Loucy (cell line): Measurements from ENCODE around the gene HPSE.

ENCODE experiments used
- H2AFZ ChIP-seq: fragments of 200-600 bp; sonication (generic); 2 replicates; pipeline ENCODE4 v1.6.0; 2016; ENCODE audit warnings: antibody characterized with exemption, mild to moderate bottlenecking, low read length, moderate library complexity
- H3F3A ChIP-seq: fragments of 200-600 bp; 2 replicates; pipeline ENCODE4 v1.6.0; 2016; ENCODE audit warnings: antibody characterized with exemption, low read depth, mild to moderate bottlenecking
- H3K27me3 ChIP-seq: fragments of 200-600 bp; sonication (generic); 2 replicates; pipeline ENCODE4 v1.6.1; 2014; ENCODE audit warnings: low read length, mild to moderate bottlenecking; ENCODE audit not compliant: insufficient read depth, poor library complexity, severe bottlenecking
- H3K36me3 ChIP-seq: fragments of 200-600 bp; sonication (generic); 2 replicates; pipeline ENCODE4 v1.6.1; 2016; ENCODE audit warnings: low read length; ENCODE audit not compliant: insufficient read depth
- H3K4me1 ChIP-seq: fragments of 200-600 bp; sonication (generic); 2 replicates; pipeline ENCODE4 v1.5.1; 2014; ENCODE audit warnings: low read length, mild to moderate bottlenecking; ENCODE audit not compliant: insufficient read depth, poor library complexity, severe bottlenecking
- H3K4me2 ChIP-seq: fragments of 200-600 bp; sonication (generic); 2 replicates; pipeline ENCODE4 v1.6.0; 2014; ENCODE audit warnings: antibody characterized with exemption, low read length, low read depth, mild to moderate bottlenecking; ENCODE audit not compliant: poor library complexity, severe bottlenecking
- H3K4me3 ChIP-seq: fragments of 200-600 bp; sonication (generic); 2 replicates; pipeline ENCODE4 v1.5.1; 2014; ENCODE audit warnings: low read length, mild to moderate bottlenecking, mixed read lengths; ENCODE audit not compliant: poor library complexity, severe bottlenecking
- H3K79me2 ChIP-seq: fragments of 200-600 bp; sonication (generic); 2 replicates; pipeline ENCODE4 v1.6.1; 2014; ENCODE audit warnings: low read length; ENCODE audit not compliant: insufficient read depth
- H3K9ac ChIP-seq: fragments of 200-600 bp; sonication (generic); 2 replicates; pipeline ENCODE4 v1.6.0; 2014; ENCODE audit warnings: mild to moderate bottlenecking, low read depth, low read length, moderate library complexity; ENCODE audit not compliant: poor library complexity, severe bottlenecking
- H3K9me2 ChIP-seq: fragments of 200-600 bp; sonication (generic); replicated peaks from 2 replicates; pipeline ENCODE4 v1.6.1; 2016; ENCODE audit warnings: low read depth, low read length, mixed read lengths
- H3K9me3 ChIP-seq: fragments of 200-600 bp; sonication (generic); 2 replicates; pipeline ENCODE4 v1.6.1; 2014; ENCODE audit warnings: mild to moderate bottlenecking, antibody characterized with exemption, low read length, low read depth; ENCODE audit not compliant: insufficient read depth
- H4K20me1 ChIP-seq: fragments of 200-600 bp; sonication (generic); 2 replicates; pipeline ENCODE4 v1.6.0; 2014; ENCODE audit warnings: antibody characterized with exemption, low read length, mild to moderate bottlenecking; ENCODE audit not compliant: insufficient read depth, poor library complexity, severe bottlenecking
- CTCF ChIP-seq: fragments of 200-600 bp; sonication (generic); conservative IDR thresholded peaks from 2 replicates; pipeline ENCODE4 v1.5.1; 2014; ENCODE audit warnings: mild to moderate bottlenecking, antibody characterized with exemption, low read length
- EZH2phosphoT487 ChIP-seq: fragments of 200-600 bp; IDR thresholded peaks from 2 replicates; pipeline ENCODE4 v1.6.1; 2018; ENCODE audit warnings: antibody characterized with exemption, mild to moderate bottlenecking, moderate library complexity, borderline replicate concordance

HPSE gene

GRCh38 chr4:83364312-83364711 lies 29.7 kb upstream of the HPSE start:
- no peak overlapping the region for H3K9ac ChIP-seq
- peak overlapping the region; percentile 34 for H3K4me2 ChIP-seq
- H3K9me3 ChIP-seq, result no peaks in the 10 kb centered on the region
- no peaks in the 10 kb centered on the region for H3K36me3 ChIP-seq
- H4K20me1 ChIP-seq, result no peaks in the 10 kb centered on the region
- H3F3A ChIP-seq, result 0 out of 2 replicates have a peak, but pooled peaks cover 3% of the 10 kb centered on the region
- H3K4me1 ChIP-seq, result peaks cover 58% of the 10 kb centered on the region
- no peak overlapping the region for H2AFZ ChIP-seq
- TF ChIP-seq CTCF, result no peak
- TF ChIP-seq EZH2phosphoT487, result peak; percentile 60; the same call in 1 of the 2 replicates
- no peaks in the 10 kb centered on the region for H3K27me3 ChIP-seq
- H3K4me3 ChIP-seq, result peak overlapping the region; percentile 10
- H3K9me2 ChIP-seq, result no peaks in the 10 kb centered on the region
- no peaks in the 10 kb centered on the region for H3K79me2 ChIP-seq

- Histone ChIP-seq H2AFZ (no peak overlapping the region; the same call in 1 of the 2 replicates), H3K4me2 (peak overlapping the region; percentile 44), H3K27me3 (no peaks in the 10 kb centered on the region), H3K36me3 (no peaks in the 10 kb centered on the region), H3K4me3 (no peak overlapping the region), H3K9me3 (no peaks in the 10 kb centered on the region), H3K79me2 (no peaks in the 10 kb centered on the region), H3K9me2 (no peaks in the 10 kb centered on the region), H3K9ac (peak overlapping the region; percentile 55), H4K20me1 (no peaks in the 10 kb centered on the region), H3K4me1 (peaks cover 58% of the 10 kb centered on the region), H3F3A (0 out of 2 replicates have a peak, but pooled peaks cover 3% of the 10 kb centered on the region)
- TF ChIP-seq EZH2phosphoT487 (no peak), CTCF (peak; percentile 79)
Measured at GRCh38 chr4:83362492-83363329, 28.1 kb upstream of the HPSE start.

GRCh38 chr4:83361416-83362103 lies 26.9 kb upstream of the HPSE start:
- H2AFZ ChIP-seq, result peak overlapping the region; percentile 80
- 0 out of 2 replicates have a peak, but pooled peaks cover 3% of the 10 kb centered on the region for H3F3A ChIP-seq
- peaks cover 56% of the 10 kb centered on the region for H3K4me1 ChIP-seq
- H3K9me3 ChIP-seq, result no peaks in the 10 kb centered on the region
- H3K4me2 ChIP-seq, result peak overlapping the region; percentile 44
- H3K36me3 ChIP-seq, result no peaks in the 10 kb centered on the region
- H3K4me3 ChIP-seq, result peak overlapping the region; percentile 2
- H3K9me2 ChIP-seq, result no peaks in the 10 kb centered on the region
- peak overlapping the region; percentile 55 for H3K9ac ChIP-seq
- H4K20me1 ChIP-seq, result no peaks in the 10 kb centered on the region
- H3K27me3 ChIP-seq, result no peaks in the 10 kb centered on the region
- H3K79me2 ChIP-seq, result no peaks in the 10 kb centered on the region
- TF ChIP-seq EZH2phosphoT487 (no peak), CTCF (no peak)
